ENCODE results near the gene GPBP1L1.

DNA sequence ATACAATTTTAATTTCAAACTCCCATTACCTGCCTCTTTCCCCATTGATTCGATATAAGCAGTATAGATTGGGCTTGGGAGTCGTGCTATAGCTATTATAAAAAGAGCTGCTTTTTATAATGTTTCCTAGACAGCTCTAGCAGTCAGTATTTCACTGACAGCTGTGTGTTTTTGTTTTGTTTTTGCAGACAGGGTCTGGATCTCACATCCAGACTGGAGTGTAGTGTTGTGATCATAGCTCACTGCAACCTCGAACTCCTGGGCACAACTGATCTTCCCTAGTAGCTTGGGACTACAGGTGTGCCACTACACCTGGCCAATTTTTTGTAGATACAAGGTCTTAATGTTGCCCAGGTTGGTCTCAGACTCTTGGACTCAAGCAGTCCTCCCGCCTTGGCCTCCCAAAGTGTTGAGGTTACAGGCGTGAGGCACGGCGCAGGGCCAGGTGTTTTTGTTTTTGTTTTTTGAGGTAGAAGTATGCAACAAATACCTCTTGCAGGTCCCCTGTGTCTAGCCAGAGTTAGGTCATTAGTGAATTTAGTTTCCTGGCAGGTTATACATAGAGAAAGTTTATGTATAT, 100.7 kb downstream of the GPBP1L1 start:
- TF ChIP-seq, protein P1, sequence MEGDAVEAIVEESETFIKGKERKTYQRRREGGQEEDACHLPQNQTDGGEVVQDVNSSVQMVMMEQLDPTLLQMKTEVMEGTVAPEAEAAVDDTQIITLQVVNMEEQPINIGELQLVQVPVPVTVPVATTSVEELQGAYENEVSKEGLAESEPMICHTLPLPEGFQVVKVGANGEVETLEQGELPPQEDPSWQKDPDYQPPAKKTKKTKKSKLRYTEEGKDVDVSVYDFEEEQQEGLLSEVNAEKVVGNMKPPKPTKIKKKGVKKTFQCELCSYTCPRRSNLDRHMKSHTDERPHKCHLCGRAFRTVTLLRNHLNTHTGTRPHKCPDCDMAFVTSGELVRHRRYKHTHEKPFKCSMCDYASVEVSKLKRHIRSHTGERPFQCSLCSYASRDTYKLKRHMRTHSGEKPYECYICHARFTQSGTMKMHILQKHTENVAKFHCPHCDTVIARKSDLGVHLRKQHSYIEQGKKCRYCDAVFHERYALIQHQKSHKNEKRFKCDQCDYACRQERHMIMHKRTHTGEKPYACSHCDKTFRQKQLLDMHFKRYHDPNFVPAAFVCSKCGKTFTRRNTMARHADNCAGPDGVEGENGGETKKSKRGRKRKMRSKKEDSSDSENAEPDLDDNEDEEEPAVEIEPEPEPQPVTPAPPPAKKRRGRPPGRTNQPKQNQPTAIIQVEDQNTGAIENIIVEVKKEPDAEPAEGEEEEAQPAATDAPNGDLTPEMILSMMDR (conservative IDR thresholded peaks at IDR 0.05 in 1 of 2, IDR thresholded peaks at IDR 0.05 in 1 of 2; ENCODE audit: low read depth in 1 of 2, low read length in 2 of 2), result no peak
- TF ChIP-seq EZH2 (IDR thresholded peaks at IDR 0.05; ENCODE audit: low read length, missing control alignments), result no peak

All from fibroblast of lung (primary cell).